ENCODE data around the gene IDE. TPM values are rescaled to one million over a fixed set of nuclear protein-coding genes. Genes with fewer than 3 reads are reported as not detected.

The IDE gene
- total and polyA plus RNA-seq, 10 of the 15 experiments (the other 5 are each of a cell fraction or from before 2014, with no cell fraction given), result 11.6 to 54.5 (median 33.6) TPM

DNA sequence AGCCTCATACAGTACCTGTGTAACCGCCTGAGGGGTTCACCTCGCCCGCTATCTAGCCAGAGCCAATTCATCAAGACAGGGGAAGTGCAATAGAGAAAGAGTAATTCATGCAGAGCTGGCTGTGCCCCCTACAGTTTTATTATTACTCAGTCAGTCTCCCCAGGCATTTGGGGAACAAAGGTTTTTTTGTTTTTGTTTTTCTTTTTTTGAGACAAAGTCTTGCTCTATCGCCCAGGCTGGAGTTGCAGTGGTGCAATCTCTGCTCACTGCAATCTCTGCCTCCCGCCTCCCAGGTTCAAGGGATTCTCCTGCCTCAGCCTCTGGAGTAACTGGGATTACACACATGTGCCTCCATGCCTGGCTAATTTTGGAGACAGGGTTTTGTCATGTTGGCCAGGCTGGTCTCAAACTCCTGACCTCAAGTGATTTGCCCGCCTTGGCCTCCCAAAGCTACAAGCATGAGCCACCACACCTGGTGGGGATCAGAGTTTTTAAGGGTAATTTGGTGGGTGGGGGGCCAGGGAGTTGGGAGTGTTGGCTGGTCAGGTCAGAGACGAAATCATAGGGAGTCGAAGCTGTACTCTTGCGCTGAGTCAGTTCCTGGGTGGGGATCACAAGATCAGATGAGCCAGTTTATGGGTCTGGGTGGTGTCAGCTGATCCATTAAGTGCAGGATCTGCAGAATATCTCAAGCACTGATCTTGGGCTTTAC lies 166.4 kb downstream of the IDE start (continued):
- TF ChIP-seq MTA2 (IDR thresholded peaks at IDR 0.05; ENCODE audit: low read depth), result 0 out of 2 replicates have a peak, but pooled peaks have one; percentile 21
- TF ChIP-seq NR2F1 (conservative IDR thresholded peaks at IDR 0.05), result no peak
- no peak for TF ChIP-seq IRF4 (IDR thresholded peaks at IDR 0.05; ENCODE audit: low read depth, low read length)
- TF ChIP-seq IKZF2 (IDR thresholded peaks at IDR 0.05), result peak in 1 of 2 experiments; percentile 24; a peak in 1 of 4 replicates
- peak; percentile 19; the same call in 1 of the 2 replicates for TF ChIP-seq BCL11A (IDR thresholded peaks at IDR 0.05; ENCODE audit: low read depth, low read length)

DNA sequence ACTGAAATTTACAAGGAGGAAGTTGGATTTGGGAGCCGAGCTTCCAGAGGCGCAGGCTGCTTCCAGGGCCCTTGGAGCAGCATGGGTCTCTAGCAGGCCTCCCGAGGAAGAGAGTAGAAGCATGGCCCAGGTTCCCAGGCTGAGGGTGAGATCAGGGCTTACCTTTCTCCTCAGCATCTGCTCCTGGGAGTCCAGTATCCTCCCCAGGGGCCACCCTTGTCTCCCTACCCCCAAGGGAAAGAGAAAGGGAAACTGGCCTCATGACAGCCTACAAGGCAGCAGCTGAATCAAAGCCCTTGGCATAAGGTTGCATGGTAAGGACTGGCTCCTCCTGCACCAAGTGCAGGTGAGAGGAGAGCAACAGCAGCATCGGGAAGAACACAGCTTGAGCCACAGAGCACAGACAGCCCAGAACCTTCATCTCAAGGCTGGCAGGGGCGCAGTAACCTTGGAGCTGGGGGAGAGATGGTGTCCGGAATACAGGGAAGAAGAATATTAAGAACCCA lies 168.4 kb downstream of the IDE start:
- H3K36me3 ChIP-seq (ENCODE audit: control insufficient read depth in 2 of 2, insufficient read depth in 2 of 2, low read length in 1 of 2), result no peaks in the 10 kb centered on the region
- peak overlapping the region; percentile 17; the same call in 1 of the 2 replicates for H3K4me2 ChIP-seq (ENCODE audit: control insufficient read depth, insufficient read depth)
- H3K4me1 ChIP-seq (ENCODE audit: control insufficient read depth, insufficient read depth, low read length), result peaks cover 4% of the 10 kb centered on the region; the same call in 1 of the 2 replicates
- 64% methylated on average over 6 of the region's 6 CpGs for WGBS (ENCODE audit: insufficient coverage, insufficient replicate concordance, low lambda C conversion rate, missing lambda C conversion rate)
- DNase-seq (ENCODE audit: low read depth, low spot score) (no peak), ATAC-seq (peak; percentile 53), FAIRE-seq (no peak)
- no peaks in the 10 kb centered on the region for H4K20me1 ChIP-seq (ENCODE audit: control insufficient read depth, insufficient read depth)
- CTCF ChIA-PET, result no interaction called here
- intact Hi-C loops (cut with micrococcal nuclease; ENCODE audit: unreplicated experiment), result no loop called here
- SMC1A ChIA-PET (ENCODE audit: uncharacterized antibody, unreplicated experiment), result interaction anchor here (0.8 to 1.6 kb wide), 2 partner anchors 9 to 20 kb away, joined by 3 to 4 read pairs; no protein-coding TSS in a partner anchor
- H3K27me3 ChIP-seq (replicated peaks in 1 of 2; ENCODE audit: control insufficient read depth in 2 of 2, insufficient read depth in 2 of 2, low read length in 1 of 2), result no peaks in the 10 kb centered on the region
- in situ Hi-C loops (cut with MboI), result no loop called here
- no peak overlapping the region for H3K27ac ChIP-seq (ENCODE audit: control insufficient read depth, insufficient read depth)
- POLR2A ChIA-PET, result no interaction called here
- no TSS peak for BruUV-seq (replicated peaks)
- no peaks in the 10 kb centered on the region; the same call in 2 of the 3 replicates for H3K9me3 ChIP-seq (replicated peaks; ENCODE audit: control insufficient read depth, insufficient read depth, low read length)
- H3K9ac ChIP-seq (ENCODE audit: control insufficient read depth, insufficient read depth, low read length), result no peak overlapping the region
- RAD21 ChIA-PET (ENCODE audit: unreplicated experiment), result no interaction called here
- no peak overlapping the region for H2AFZ ChIP-seq (ENCODE audit: control insufficient read depth, low read depth, low read length)
- no peak overlapping the region for H3K4me3 ChIP-seq
- H3K79me2 ChIP-seq (ENCODE audit: control insufficient read depth, insufficient read depth, low read length), result no peaks in the 10 kb centered on the region
- no peak for TF ChIP-seq SIX5 (IDR thresholded peaks at IDR 0.05; ENCODE audit: low read depth, low read length, severe bottlenecking)
- TF ChIP-seq MEF2B (IDR thresholded peaks at IDR 0.05; ENCODE audit: partially characterized antibody, poor library complexity, severe bottlenecking), result peak; percentile 48

Data from GM12878 (cell line).